GM18517 (cell line): ENCODE data around the gene MPV17.
"Not testable (repeated sequence)": the region's sequence is repeated elsewhere in the genome, so short reads cannot be mapped to it uniquely, and the experiment has no call there.

Source experiments
- ATAC-seq: cut with Tn5 transposase; IDR thresholded peaks from one replicate; pipeline ENCODE4 v1.9.1; 2021; ENCODE audit warnings: mild to moderate bottlenecking, moderate library complexity; ENCODE audit not compliant: unreplicated experiment

MPV17 gene, protein sequence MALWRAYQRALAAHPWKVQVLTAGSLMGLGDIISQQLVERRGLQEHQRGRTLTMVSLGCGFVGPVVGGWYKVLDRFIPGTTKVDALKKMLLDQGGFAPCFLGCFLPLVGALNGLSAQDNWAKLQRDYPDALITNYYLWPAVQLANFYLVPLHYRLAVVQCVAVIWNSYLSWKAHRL

GRCh38 chr2:27322766-27323595 is at the start of gene MPV17:
MPV17 (minus strand) TSS chr2:27323097; CDS start chr2:27322517, 580 bp downstream.
- peak; percentile 80 for ATAC-seq

DNA sequence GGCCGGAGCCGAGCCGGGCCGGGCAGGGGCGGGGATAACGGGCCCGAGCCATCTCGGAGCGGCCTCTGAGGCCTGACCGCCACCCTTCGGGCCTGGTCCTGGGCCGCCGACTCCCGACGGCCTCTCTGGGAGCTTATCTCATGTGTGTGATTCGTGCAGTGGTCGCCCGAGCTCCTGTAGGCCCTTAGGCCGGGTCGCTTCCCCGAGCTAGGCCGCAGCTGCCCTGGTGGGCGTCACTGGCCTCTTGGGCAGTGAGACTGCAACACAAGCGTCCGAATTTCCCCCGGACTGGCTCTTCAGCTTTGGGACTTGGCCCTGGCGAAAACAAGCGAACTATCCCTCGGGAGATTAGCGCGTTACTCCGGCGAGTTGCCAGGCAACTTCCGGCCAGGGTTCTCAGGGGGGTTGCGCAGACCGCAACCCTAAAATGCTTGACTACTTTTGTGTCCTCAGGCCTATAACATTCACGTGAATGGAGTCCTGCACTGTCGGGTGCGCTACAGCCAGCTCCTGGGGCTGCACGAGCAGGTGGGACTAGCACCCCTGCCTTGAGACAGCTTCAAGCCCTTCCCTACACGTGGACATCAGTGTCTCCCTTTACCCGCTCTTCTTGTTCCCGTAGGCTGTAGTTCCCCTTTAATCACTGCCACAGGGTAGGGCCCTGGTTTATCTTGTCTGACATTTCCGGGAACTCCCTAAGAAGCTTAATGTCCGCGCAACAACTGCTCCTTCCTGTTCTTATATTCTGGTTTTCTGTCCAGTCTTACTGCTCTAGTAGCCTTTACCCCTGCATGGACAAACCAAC is 48.1 kb upstream of the MPV17 start:
- peak; percentile 27 for ATAC-seq

DNA sequence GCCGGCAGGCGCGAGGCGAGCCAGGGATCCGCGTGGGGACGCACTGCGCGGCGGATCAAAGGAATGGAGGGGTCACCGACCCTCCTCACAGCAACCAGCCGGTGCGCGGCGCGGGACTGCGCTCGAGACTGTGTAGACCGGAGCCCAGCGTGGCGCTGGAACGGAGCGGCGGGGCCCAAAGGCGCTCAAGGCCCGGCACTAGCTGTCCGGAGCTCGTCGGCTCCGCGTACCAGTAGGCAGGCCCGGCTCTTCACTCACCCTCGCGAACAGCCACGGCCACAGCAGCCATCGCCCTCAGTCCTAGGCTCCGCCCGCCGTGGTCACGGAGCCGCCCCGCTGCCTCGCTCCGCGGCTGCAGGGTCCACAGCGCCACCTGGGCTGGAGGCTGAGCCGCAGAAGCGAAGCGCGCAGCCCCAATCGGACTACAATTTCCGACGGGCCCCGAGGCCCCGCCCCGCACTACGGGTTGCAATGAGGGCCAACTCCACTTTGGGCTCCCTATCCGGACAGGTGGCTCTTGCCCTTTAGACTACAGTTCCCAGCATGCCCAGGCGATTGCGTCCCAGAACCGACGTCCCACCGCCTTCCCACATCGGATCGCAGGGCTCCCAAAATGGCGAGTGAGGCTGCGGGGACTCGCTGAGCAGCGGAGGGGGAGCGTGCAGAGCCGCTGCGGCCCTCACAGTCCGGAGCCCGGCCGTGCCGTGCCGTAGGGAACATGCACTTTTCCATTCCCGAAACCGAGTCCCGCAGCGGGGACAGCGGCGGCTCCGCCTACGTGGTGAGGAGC is 47.3 kb upstream of the MPV17 start, which contains the start of the genes EIF2B4 and SNX17:
EIF2B4 (minus strand) TSS at position 313 of the 790 bp plus-strand sequence; CDS start at position 289, 24 bp downstream.
SNX17 (plus strand) TSS at position 591 of the 790 bp plus-strand sequence; CDS start at position 719, 128 bp downstream.
- ATAC-seq: peak; percentile 88

DNA sequence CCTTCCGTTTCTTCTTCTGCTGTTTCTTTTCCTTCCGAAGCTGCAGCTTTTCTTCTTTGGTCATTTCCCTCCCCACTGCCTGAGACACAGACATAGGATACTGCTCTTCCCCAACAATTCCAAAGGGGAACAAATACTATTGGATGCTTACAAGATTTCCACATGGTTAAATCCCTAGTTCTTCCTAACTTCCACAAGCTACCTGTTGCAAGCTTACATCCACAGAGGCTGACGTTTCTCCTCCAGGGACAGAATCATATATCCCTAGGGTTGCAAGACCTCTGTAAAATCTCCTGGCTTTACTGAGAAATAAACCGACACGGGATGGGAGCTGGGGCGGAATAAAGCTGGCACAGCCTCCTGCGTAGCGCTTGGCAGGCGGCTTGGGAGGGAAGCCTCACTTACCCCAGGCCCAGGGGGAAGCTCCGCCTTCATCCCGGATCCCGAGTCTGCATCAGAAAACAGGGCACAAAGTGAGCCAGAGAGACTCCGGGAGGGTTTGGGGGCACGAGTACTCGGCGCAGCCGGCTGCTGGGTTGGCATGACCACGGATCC is 46.7 kb upstream of the MPV17 start:
- no peak for ATAC-seq

- ATAC-seq: no peak
Observed at GRCh38 chr2:27363933-27364332, 41.0 kb upstream of the MPV17 start.

GRCh38 chr2:27362678-27363420 is 40.0 kb upstream of the MPV17 start:
- no peak for ATAC-seq

GRCh38 chr2:27356382-27357181 is 33.7 kb upstream of the MPV17 start, which contains the start of gene GTF3C2:
GTF3C2 (minus strand) TSS chr2:27356764; CDS start chr2:27343554, 13,210 bp downstream.
- ATAC-seq: peak; percentile 83

DNA sequence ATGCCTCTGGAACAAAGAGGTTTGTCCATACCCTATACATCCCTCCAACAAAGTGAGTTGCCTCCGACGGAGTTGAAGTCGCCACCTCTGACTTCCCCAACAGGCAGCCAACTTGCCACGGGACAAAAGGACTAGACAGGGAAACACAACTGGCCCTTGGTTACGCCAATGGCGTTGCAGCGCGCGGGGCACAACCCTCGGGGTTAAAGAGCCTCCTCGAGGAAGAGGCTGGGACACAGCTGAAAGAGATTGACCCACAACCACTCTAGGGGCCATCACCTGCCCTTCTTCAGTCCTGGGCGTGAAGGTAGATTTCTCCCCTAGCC is 33.1 kb upstream of the MPV17 start:
- ATAC-seq: peak; percentile 21

DNA sequence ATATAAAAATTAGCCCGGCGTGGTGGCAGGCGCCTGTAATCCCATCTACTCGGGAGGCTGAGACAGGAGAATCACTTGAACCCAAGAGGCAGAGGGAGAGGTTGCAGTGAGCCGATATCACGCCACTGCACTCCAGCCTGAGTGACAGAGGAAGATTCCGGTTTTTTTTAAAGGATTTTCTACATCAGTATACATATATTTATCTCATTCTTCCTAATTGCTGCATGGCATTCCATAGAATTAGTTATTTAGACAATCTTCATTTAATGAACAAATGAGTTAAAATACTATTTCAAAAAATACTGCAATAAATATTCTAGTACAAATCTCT is 31.7 kb upstream of the MPV17 start:
- no peak for ATAC-seq

GRCh38 chr2:27353762-27354596 is 31.1 kb upstream of the MPV17 start:
- ATAC-seq: no peak

- not testable (repeated sequence) for ATAC-seq
Observed at GRCh38 chr2:27353386-27353761, 30.5 kb upstream of the MPV17 start.

DNA sequence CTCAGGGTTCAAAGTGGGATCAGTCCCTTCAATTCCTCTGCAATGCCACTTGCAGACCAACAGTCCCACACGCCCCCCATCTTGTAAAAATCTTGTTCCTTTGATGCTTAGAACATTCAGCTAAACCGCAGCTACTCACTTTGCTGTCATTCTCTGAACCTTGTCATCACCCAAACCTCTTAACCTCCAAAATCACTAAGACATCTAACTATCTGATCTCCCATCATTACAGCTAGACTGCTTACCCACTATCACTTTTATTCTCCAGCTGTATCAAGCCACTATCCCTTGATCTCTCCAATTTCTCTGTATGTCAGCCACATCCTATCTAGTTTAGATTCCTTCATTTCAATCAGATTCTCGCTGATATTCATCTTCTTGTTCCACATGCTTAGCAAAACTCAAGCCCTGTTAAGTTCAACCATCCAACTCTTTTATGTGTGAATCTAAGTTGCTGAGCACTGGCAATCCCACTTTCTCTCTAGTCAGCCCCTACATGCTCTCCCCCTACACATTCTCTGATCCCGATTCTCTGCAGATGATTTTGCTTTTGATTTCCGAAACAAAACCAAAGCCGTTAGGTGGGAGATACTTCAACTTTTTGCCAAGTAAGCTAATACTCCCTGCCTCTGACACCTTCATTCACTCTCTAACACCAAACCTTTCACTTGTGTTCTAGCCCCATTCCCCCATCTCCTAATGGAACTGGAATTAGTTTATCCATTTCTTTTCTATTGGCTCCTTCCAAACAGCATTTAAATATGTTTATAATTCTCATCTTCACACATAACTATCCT is 29.1 kb upstream of the MPV17 start:
- ATAC-seq: no peak

DNA sequence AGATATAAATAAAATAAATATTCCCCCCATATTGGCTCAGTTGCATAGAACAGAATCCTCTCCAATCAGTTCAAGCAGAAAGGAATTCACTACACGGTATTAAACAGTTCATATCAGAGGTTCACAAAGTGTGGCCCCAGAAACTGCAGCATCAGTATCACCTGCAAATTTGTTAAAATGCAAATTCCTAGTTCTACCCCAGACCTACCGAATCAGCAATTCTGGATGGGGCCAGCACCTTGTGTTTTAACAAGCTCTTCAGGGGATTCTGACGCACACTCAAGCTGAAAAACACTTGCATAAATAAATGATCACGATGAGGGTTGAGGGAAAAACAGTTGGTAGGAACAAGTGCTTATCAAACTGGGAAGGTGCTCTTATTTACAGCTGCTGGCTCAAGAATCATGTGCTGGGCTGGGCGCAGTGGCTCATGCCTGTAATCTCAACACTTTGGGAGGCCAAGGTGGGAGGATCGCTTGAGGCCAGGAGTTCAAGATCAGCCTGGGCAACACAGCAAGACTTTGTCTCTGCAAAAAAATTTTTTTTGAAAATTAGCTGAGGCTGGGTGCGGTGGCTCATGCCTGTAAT is 27.3 kb upstream of the MPV17 start:
- ATAC-seq: no peak

- ATAC-seq: no peak
Observed at GRCh38 chr2:27347641-27348040, 24.7 kb upstream of the MPV17 start.

DNA sequence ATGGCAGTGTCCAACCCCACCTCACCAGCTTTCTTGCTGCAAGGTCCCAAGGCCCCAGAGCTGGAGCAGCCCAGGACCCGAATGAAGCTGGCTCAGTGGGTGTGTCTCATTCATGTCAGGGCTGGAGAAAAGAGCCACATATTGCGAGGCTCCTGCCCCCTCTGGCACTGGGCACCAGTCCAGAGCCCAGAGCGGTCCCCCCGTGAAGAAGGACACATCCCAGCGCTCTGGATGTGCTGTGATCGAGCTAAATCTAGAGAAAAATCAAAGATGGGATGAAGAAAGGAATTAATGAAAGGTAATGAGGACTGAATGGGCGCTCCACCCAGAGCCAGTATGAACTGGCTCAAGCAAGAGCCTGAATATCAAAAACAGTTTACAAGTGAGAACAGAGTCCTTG is 13.3 kb upstream of the MPV17 start:
- ATAC-seq: no peak

- ATAC-seq: no peak
Observed at GRCh38 chr2:27335311-27335710, 12.4 kb upstream of the MPV17 start.

GRCh38 chr2:27324720-27325119 is 1.8 kb upstream of the MPV17 start:
- ATAC-seq: no peak
